Measurements from ENCODE around the gene TBP. TPM values are rescaled to one million over a fixed set of nuclear protein-coding genes. Genes with fewer than 3 reads are reported as not detected.

The TBP gene
- 13.9 and 25.2 TPM in 2 replicates for total RNA-seq

GRCh38 chr6:170554013-170554795 lies at the start of gene TBP:
Gene TBP (plus strand): TSS chr6:170554369. CDS start chr6:170557030, 2,661 bp downstream.

GRCh38 chr6:170552765-170553533 lies 1.2 kb upstream of the TBP start, which contains the start of gene PSMB1:
Gene PSMB1 (minus strand): TSS chr6:170553307. CDS start chr6:170553242, 65 bp downstream.

GRCh38 chr6:170584181-170584953 lies 30.2 kb downstream of the TBP start, which contains the start of gene PDCD2:
Gene PDCD2 (minus strand): TSS chr6:170584637. CDS start chr6:170584581, 56 bp downstream.

Other genes starting within 250 kb of the TBP start
- gene FAM120B, start 247.6 kb upstream of the TBP start, total RNA-seq, result 8.2 and 13.0 TPM in 2 replicates
- 383 and 482 TPM in 2 replicates for gene PSMB1, start 1.1 kb upstream of the TBP start, total RNA-seq
- gene PDCD2, start 30.3 kb downstream of the TBP start, total RNA-seq, result 96.4 and 123 TPM in 2 replicates